GM19238 (cell line): Measurements from ENCODE around the gene TGFBR2.

Experiments used
- DNase-seq: peaks from one replicate; pipeline ENCODE4 v3.0.0; 2011; ENCODE audit warnings: low spot score; ENCODE audit not compliant: insufficient read length

TGFBR2 gene

GRCh38 chr3:30712991-30713390 is 106.6 kb downstream of the TGFBR2 start:
- DNase-seq: no peak

GRCh38 chr3:30713885-30714503 is 107.6 kb downstream of the TGFBR2 start:
- no peak for DNase-seq

GRCh38 chr3:30719536-30719935 is 113.1 kb downstream of the TGFBR2 start:
- DNase-seq: no peak

- no peak for DNase-seq
These were observed 114.3 kb downstream of the TGFBR2 start for GRCh38 chr3:30720586-30721313.

GRCh38 chr3:30721314-30721634 is 114.9 kb downstream of the TGFBR2 start:
- no peak for DNase-seq

GRCh38 chr3:30723211-30723610 is 116.8 kb downstream of the TGFBR2 start:
- no peak for DNase-seq

- DNase-seq: no peak
These were observed 118.5 kb downstream of the TGFBR2 start for GRCh38 chr3:30724863-30725262.

GRCh38 chr3:30728143-30728542 is 121.7 kb downstream of the TGFBR2 start:
- no peak for DNase-seq

GRCh38 chr3:30729512-30729911 is 123.1 kb downstream of the TGFBR2 start:
- no peak for DNase-seq

GRCh38 chr3:30729936-30730335 is 123.5 kb downstream of the TGFBR2 start:
- no peak for DNase-seq

GRCh38 chr3:30730967-30731366 is 124.6 kb downstream of the TGFBR2 start:
- no peak for DNase-seq

- no peak for DNase-seq
These were observed 126.8 kb downstream of the TGFBR2 start for GRCh38 chr3:30733209-30733608.

- no peak for DNase-seq
These were observed 127.3 kb downstream of the TGFBR2 start for GRCh38 chr3:30733696-30734095.

GRCh38 chr3:30737743-30738499 is 131.5 kb downstream of the TGFBR2 start:
- no peak for DNase-seq

- no peak for DNase-seq
These were observed 132.2 kb downstream of the TGFBR2 start for GRCh38 chr3:30738605-30739004.

- DNase-seq: no peak
These were observed 135.5 kb downstream of the TGFBR2 start for GRCh38 chr3:30741889-30742288.

- no peak for DNase-seq
These were observed 136.6 kb downstream of the TGFBR2 start for GRCh38 chr3:30742796-30743619.
